Hematopoietic multipotent progenitor cell treated with erythropoietin and hydrocortisone succinate and interleukin-3 and kit ligand, for 8 days (in vitro differentiated cells): ENCODE results near the gene TBC1D10A.

ENCODE experiments used
- DNase-seq: peaks from one replicate; pipeline ENCODE4 v3.0.0-alpha.2; 2015

The TBC1D10A gene

GRCh38 chr22:30284172-30284571, 42.6 kb downstream of the TBC1D10A start:
- DNase-seq: peak; percentile 97

- peak; percentile 35 for DNase-seq
These were observed 43.4 kb downstream of the TBC1D10A start for GRCh38 chr22:30283342-30283741.

DNA sequence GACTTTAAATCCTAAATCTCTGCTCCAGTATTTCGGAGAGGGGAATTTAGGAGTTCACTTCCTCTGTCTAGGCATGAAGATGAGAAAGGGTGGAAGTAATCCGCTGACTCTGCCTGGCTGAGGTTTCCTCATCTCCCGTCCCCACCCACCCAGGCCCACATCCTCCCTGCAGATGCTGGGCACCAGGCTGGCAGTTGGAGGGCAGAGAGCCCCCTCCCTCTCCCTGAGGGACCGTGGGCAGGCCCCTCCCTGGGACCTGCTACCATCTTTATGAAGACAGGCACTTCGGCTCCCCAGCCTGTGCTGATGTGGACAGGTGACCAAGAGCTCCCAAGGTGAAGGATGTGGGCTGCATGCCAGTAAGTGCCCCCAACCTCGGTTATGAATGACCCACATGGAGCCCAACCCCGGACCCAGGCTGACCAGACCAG, 44.1 kb downstream of the TBC1D10A start:
- DNase-seq: peak; percentile 54

GRCh38 chr22:30280505-30280904, 46.2 kb downstream of the TBC1D10A start:
- DNase-seq: no peak

DNA sequence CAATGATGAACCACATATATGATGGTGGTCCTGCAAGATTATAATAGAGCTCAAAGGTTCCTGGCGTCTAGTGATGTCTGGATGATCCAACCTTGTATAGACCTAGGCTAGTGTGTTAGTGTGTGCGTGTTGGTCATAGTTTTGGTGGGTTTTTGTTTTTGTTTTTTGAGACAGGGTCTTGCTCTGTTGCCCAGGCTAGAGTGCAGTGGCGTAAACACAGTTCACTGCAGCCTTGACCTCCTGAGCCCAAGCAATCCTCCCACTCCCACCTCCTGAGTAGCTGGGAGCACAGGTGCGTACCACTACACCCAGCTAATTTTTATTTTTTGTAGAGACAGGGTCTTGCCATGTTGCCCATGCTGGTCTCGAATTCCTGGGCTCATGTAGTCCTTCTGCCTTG, 46.8 kb downstream of the TBC1D10A start:
- no peak for DNase-seq

GRCh38 chr22:30279046-30279788, 47.5 kb downstream of the TBC1D10A start:
- DNase-seq: peak; percentile 44

DNA sequence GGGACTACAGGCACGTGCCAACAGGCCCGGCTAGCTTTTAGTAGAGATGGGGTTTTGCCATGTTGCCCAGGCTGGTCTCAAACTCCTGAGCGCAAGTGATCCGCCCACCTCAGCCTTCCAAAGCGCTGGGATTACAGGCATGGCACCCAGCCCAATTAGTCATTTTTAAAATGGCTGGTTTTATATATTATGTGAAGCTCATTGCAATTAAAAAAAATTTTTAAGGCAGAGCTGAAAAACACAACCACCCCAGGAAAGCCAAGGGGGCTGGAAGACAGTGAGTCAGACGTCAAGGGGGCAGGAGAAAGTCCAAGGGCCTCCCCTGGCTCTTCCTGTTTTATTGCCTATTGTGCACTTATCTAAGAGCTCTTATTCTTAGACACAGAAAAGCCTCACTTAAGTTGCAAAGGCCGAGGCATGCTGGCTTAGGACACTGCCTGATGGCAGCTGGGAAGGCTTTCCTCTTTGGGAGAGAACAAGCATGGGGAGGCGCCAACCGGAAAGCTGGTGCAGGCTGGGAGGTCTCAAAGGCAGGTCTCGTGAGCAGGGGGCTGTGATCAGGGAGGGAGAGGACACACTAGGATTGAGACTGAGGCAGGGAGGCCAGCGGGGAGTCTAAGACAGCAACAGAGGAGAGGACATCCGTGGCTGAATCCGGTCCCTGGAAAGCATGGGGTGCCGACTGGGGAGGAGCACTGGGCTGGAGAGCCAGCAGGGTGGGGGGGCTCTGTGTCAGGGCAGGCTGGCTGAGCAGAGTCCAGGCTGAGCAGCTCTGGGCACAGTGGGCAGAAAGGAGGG, 49.0 kb downstream of the TBC1D10A start:
- peak; percentile 39 for DNase-seq

DNA sequence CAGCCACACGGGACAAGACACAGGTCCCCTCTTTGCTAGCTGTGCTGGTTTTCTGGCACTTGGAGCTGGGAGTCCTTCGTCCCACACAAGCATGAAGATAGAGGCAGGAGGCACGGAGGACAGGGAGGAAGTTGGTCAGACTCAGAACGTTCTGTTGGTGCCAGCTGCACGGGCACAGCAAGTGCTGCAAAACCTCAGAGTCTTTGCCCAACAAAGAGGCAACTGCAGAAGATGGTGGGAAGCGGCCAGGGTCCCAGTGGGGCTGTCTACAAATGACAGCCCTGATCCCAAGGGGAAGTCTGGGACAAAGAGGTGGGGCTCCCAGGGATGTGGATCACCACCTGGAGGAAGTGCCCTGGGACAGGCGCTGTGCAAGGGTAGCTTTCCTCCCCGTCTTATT, 50.7 kb downstream of the TBC1D10A start:
- no peak for DNase-seq

DNA sequence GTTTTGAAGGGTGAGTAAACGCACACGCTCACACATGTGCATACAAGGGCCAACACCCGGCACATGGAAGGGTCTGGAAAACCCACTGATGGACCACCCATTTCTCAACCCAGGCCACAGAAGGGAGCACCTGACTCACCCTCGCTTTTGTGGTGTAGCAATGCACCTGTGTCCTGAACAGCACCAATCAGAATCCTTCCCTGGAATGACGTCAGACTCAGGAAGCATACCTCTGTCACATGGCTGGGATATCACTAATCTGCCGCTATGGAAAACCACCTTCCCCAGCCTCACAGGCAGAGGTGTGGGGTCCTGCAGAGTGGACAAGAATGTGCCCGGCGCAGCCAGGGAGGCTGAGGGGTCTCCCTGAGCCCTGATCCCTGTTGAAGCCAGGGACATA, 51.1 kb downstream of the TBC1D10A start:
- DNase-seq: no peak

DNA sequence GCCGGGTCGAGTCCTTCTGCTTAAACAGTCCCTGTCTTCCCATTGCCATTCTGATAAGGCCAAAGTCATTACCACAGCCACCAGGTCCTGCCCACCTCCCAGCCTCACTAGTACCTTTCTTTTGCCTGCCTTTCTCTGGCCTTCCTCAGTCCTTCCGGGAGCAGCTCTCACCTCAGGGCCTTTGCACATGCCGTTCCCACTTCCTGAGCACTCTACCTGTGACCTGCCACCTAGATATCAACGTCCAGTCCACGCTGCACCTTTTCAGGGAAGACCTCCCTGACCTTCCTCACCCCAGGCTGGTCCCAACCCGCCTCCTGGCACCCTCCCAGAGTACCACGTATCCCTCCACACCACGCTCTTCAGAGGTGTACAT, 52.3 kb downstream of the TBC1D10A start:
- DNase-seq: no peak

- DNase-seq: no peak
These were observed 52.9 kb downstream of the TBC1D10A start for GRCh38 chr22:30273711-30274436.

DNA sequence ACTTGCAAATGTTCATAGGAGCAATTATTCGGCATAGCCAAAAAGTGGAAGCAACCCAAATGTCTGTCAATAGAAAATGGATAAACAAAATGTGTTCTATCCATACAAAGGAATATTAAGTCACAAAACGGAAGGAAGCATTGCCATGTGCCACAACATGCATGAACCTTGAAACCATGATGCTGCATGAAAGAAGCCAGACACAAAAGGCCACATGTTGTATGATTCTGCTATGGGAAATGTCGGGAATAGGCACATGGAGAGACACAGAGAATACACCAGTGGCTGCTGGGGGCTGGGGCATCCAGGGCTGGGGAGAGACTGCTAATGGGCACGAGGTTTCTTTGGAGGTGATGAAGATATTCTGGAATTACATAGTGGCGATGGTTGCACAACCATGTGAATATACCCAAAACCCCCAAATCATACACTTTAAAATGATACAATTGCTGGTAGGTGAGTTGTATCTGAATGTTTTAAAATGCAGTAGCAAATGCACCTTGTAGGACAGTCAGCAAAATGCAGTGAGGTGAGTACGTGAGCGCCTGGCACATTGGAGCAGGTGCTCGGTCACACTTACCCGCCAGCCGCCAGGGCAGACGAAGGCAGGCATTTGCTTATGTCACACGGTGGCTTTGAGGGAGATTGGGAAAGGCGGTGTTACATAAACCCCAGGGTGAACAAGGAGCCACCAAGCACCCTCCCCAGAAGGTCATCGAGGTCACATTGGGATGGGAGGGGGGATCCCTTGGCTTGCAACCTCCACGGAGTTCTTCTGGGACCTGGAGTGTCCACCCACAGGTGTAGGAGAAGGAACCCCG, 53.8 kb downstream of the TBC1D10A start:
- DNase-seq: no peak

- no peak for DNase-seq
These were observed 55.9 kb downstream of the TBC1D10A start for GRCh38 chr22:30270832-30271231.

GRCh38 chr22:30268331-30268730, 58.4 kb downstream of the TBC1D10A start:
- no peak for DNase-seq

- peak; percentile 76 for DNase-seq
These were observed 59.1 kb downstream of the TBC1D10A start for GRCh38 chr22:30267382-30268302.

DNA sequence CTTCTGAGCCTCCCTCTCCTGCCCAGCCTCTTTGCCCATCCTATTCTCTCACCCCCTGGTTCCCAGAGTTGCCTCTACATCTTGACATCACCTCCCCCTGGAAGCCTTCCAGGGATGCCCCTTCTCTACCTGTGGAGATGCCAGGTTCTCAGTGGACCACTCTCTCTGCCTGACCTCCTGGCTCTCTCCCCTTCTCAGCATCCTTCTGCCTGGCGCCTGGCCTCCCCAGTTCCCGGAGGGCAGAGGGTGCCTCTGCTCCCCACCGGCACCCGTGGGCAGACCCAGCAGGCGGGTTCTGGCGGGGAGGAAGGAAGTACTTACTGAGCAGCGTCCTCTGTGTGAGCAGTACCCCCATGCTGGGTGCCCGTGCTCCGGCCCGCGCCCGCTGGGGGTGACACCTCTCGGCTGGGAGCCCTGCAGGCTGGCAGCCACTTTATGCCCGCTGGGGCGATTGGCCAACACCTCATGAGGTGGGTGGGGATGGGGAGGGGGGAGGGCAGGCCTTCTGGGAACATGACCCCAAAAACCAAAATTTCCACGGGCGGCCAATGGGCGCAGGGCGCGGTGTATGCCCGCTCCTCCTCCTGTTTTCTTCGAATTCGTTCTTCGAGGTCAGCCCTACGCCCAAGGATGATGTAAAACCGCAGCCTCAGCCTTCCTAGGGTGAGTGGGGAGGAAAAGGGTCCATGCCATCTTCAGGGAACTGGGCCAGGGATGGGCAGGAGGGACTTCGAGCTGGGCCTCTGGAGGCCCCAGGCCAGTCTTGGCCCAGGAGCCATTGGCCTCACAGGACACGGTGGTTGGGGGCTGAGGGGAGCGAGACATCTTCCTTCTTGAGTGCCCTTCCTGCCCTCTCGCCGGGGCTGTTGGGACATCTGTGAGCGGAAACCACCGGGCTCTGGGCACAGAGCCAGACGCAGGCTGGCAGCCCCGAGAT, 60.0 kb downstream of the TBC1D10A start, which contains the start of gene OSM:
TSS of gene OSM (minus strand) at position 407 of the 937 bp plus-strand sequence. CDS start at position 355, 52 bp downstream.
- DNase-seq: peak; percentile 96

- peak; percentile 86 for DNase-seq
These were observed 60.8 kb downstream of the TBC1D10A start for GRCh38 chr22:30265823-30266444.

DNA sequence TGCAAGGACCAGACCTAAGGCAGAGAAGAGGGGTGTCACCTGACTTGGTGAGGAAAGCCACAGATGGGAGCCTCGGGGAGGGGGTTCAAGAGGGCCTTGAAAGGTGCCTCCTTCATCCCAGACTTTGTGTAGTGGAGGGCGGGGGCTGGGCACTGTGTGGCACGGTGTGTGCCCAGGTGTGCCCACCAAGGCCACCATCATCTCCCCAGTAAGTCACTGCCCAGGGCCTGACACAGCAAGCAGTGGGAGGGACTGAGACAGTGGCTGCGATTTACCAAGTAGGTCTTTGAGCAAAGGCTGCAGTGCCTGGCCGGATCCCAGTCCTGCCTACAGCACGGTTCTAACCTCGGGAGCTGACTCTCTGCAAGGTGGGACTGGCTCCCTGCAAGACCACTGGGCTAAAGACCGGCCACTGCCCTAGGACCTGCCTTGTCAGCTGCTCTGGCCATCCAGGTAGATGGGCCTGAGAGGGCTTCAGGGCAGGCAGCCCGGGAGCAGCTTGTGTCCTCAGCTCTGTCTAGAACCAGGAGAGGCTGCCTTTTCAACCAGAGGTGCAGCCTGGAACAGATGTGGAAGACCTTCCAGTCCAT, 61.5 kb downstream of the TBC1D10A start:
- no peak for DNase-seq

DNA sequence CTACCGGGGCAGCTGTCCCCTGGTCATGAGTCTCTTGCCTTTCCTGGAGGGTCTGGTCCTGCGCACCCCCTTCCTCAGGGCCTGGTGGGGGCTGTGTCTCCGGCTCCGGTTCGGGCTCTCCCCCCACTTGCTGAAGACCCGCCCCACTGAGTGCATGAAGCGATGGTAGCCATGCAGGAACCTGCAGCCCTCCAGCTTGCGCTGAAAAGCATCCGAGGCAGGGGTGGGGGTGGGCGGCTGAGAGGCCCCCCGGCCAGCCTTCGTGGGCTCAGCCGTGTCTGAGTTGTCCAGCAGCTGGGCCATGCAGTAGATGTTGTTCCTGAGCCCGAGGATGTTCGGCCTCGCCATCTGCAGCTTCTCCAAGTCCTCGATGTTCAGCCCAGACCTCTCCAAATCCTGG, 62.9 kb downstream of the TBC1D10A start:
- no peak for DNase-seq
